Suprapubic skin (tissue), 3 donors: Measurements from ENCODE around the gene KRTAP2-4.
"Not testable (repeated sequence)": the region's sequence is repeated elsewhere in the genome, so short reads cannot be mapped to it uniquely, and the experiment has no call there.

Experiments
- CTCF ChIP-seq, 2 donors: fragments of 200-600 bp in 1 of 2; fragments of 450-650 bp in 1 of 2; sonication (generic) in 1 of 2; IDR thresholded peaks; one replicate each; pipeline ENCODE4 v1.5.1; 2016 to 2019; ENCODE audit warnings: antibody characterized with exemption in 2 of 2, mild to moderate bottlenecking in 1 of 2, moderate library complexity in 1 of 2
- POLR2A ChIP-seq, 2 donors: fragments of 450-650 bp; IDR thresholded peaks; one replicate each; pipeline ENCODE4 v1.6.1; 2017; ENCODE audit warnings: antibody characterized with exemption in 2 of 2, mild to moderate bottlenecking in 2 of 2, moderate library complexity in 2 of 2

- TF ChIP-seq CTCF, POLR2A (IDR thresholded peaks at IDR 0.05): not testable (repeated sequence)
Observed at GRCh38 chr17:41055130-41055529, 10.5 kb downstream of the KRTAP2-4 start, which contains the start of gene KRTAP2-2.
